Measurements from ENCODE around the gene REEP3.

DNA sequence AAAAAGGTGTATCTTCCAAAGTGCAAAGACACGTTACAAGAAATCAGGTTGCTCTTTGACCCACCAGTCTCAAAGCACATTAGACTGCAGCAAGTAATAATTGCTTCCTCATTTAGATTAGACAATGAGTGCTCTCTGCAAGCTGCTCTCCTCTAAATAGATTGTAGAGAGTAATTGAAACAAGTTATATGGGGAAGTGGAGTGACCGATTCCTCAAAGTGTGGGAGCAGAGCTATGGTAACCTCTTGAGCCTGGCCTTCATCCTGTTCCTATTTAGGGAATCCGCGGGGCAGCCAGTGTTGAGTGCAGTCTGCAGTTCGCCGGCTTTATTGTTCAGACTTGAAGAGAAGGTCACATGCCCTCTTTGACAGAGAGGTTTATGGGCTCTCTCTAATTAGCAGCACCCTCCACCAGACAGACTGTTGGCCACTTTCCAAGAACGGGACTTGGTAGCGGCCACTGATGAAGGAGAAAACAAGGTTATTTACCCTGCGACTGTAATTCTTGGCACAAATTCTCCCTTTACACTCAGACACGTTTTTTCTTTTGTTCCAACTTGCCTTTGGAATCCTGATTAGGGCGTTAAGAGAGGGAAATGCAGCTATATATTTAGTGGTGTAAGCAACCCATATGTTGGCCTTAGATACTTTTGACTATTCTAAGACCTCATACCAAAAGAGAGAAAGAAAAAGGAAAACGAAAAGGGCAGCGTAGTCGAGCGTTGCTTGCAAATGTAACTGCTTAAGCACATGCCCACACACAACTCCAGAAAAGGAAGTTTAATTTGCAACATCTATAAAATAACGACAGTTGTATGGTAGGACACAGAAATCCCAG, 107.5 kb downstream of the REEP3 start:
- TF ChIP-seq ZNF70 (CRISPR knock-in tag; IDR thresholded peaks at IDR 0.05) (no peak), OSR1 (CRISPR knock-in tag; IDR thresholded peaks at IDR 0.05) (no peak), ZFP3 (CRISPR knock-in tag; IDR thresholded peaks at IDR 0.05) (no peak), BACH2 (CRISPR knock-in tag; IDR thresholded peaks at IDR 0.05; ENCODE audit: borderline replicate concordance) (no peak), GLIS3 (CRISPR knock-in tag; IDR thresholded peaks at IDR 0.05) (no peak), ARNTL (CRISPR knock-in tag; IDR thresholded peaks at IDR 0.05; ENCODE audit: borderline replicate concordance, low read depth) (no peak), ZFP30 (CRISPR knock-in tag; IDR thresholded peaks at IDR 0.05) (no peak), TCF4 (CRISPR knock-in tag; IDR thresholded peaks at IDR 0.05; ENCODE audit: borderline replicate concordance) (no peak), SNAI2 (CRISPR knock-in tag; IDR thresholded peaks at IDR 0.05) (no peak)
- TF ChIP-seq, protein P1, sequence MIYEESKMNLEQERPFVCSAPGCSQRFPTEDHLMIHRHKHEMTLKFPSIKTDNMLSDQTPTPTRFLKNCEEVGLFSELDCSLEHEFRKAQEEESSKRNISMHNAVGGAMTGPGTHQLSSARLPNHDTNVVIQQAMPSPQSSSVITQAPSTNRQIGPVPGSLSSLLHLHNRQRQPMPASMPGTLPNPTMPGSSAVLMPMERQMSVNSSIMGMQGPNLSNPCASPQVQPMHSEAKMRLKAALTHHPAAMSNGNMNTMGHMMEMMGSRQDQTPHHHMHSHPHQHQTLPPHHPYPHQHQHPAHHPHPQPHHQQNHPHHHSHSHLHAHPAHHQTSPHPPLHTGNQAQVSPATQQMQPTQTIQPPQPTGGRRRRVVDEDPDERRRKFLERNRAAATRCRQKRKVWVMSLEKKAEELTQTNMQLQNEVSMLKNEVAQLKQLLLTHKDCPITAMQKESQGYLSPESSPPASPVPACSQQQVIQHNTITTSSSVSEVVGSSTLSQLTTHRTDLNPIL (CRISPR knock-in tag; IDR thresholded peaks at IDR 0.05; ENCODE audit: low read depth), result no peak
- TF ChIP-seq, protein P2, sequence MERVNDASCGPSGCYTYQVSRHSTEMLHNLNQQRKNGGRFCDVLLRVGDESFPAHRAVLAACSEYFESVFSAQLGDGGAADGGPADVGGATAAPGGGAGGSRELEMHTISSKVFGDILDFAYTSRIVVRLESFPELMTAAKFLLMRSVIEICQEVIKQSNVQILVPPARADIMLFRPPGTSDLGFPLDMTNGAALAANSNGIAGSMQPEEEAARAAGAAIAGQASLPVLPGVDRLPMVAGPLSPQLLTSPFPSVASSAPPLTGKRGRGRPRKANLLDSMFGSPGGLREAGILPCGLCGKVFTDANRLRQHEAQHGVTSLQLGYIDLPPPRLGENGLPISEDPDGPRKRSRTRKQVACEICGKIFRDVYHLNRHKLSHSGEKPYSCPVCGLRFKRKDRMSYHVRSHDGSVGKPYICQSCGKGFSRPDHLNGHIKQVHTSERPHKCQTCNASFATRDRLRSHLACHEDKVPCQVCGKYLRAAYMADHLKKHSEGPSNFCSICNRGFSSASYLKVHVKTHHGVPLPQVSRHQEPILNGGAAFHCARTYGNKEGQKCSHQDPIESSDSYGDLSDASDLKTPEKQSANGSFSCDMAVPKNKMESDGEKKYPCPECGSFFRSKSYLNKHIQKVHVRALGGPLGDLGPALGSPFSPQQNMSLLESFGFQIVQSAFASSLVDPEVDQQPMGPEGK (CRISPR knock-in tag; IDR thresholded peaks at IDR 0.05; ENCODE audit: borderline replicate concordance), result no peak
- TF ChIP-seq, protein P3, sequence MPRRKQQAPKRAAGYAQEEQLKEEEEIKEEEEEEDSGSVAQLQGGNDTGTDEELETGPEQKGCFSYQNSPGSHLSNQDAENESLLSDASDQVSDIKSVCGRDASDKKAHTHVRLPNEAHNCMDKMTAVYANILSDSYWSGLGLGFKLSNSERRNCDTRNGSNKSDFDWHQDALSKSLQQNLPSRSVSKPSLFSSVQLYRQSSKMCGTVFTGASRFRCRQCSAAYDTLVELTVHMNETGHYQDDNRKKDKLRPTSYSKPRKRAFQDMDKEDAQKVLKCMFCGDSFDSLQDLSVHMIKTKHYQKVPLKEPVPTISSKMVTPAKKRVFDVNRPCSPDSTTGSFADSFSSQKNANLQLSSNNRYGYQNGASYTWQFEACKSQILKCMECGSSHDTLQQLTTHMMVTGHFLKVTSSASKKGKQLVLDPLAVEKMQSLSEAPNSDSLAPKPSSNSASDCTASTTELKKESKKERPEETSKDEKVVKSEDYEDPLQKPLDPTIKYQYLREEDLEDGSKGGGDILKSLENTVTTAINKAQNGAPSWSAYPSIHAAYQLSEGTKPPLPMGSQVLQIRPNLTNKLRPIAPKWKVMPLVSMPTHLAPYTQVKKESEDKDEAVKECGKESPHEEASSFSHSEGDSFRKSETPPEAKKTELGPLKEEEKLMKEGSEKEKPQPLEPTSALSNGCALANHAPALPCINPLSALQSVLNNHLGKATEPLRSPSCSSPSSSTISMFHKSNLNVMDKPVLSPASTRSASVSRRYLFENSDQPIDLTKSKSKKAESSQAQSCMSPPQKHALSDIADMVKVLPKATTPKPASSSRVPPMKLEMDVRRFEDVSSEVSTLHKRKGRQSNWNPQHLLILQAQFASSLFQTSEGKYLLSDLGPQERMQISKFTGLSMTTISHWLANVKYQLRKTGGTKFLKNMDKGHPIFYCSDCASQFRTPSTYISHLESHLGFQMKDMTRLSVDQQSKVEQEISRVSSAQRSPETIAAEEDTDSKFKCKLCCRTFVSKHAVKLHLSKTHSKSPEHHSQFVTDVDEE (CRISPR knock-in tag; IDR thresholded peaks at IDR 0.05), result peak; percentile 70; the same call in 1 of the 2 replicates
- TF ChIP-seq, protein P4, sequence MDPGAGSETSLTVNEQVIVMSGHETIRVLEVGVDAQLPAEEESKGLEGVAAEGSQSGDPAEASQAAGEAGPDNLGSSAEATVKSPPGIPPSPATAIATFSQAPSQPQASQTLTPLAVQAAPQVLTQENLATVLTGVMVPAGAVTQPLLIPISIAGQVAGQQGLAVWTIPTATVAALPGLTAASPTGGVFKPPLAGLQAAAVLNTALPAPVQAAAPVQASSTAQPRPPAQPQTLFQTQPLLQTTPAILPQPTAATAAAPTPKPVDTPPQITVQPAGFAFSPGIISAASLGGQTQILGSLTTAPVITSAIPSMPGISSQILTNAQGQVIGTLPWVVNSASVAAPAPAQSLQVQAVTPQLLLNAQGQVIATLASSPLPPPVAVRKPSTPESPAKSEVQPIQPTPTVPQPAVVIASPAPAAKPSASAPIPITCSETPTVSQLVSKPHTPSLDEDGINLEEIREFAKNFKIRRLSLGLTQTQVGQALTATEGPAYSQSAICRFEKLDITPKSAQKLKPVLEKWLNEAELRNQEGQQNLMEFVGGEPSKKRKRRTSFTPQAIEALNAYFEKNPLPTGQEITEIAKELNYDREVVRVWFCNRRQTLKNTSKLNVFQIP (CRISPR knock-in tag; IDR thresholded peaks at IDR 0.05; ENCODE audit: borderline replicate concordance, low read depth), result no peak
- TF ChIP-seq, protein P5, sequence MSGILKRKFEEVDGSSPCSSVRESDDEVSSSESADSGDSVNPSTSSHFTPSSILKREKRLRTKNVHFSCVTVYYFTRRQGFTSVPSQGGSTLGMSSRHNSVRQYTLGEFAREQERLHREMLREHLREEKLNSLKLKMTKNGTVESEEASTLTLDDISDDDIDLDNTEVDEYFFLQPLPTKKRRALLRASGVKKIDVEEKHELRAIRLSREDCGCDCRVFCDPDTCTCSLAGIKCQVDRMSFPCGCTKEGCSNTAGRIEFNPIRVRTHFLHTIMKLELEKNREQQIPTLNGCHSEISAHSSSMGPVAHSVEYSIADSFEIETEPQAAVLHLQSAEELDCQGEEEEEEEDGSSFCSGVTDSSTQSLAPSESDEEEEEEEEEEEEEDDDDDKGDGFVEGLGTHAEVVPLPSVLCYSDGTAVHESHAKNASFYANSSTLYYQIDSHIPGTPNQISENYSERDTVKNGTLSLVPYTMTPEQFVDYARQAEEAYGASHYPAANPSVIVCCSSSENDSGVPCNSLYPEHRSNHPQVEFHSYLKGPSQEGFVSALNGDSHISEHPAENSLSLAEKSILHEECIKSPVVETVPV (CRISPR knock-in tag; IDR thresholded peaks at IDR 0.05), result no peak

Measured in SK-N-SH treated with all-trans-retinoic acid at 6 μM for 48 hours (cell line).